HG03469 (cell line): ENCODE measurements around the gene TUBA8.
"Not testable (repeated sequence)": the region's sequence is repeated elsewhere in the genome, so short reads cannot be mapped to it uniquely, and the experiment has no call there.

Experiments
- ATAC-seq: cut with Tn5 transposase; IDR thresholded peaks from one replicate; pipeline ENCODE4 v1.9.1; 2021; ENCODE audit warnings: mild to moderate bottlenecking, moderate library complexity, moderate number of reproducible peaks; ENCODE audit not compliant: unreplicated experiment

Gene TUBA8

DNA sequence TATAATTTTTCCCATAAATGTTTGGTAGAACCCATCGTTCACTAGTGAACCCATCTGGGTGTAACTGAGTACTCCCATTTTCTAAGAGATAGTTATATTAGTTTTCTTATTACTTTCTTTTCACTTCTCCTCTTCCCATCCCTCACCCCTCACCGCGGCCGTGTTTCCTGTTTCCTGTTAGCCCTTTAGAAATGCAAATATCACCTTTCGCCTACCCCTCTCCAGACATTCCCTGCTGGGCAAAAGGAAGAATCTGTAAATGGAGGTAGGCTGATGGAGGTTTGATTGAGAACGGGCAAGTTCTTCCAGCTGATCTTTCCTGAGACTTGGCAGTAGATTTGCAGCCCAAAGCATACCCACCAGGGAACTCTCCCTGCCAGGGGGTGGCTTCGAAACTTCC, 54.7 kb downstream of the TUBA8 start:
- not testable (repeated sequence) for ATAC-seq

GRCh38 chr22:18170284-18170683, 59.7 kb downstream of the TUBA8 start:
- not testable (repeated sequence) for ATAC-seq

- ATAC-seq, result not testable (repeated sequence)
Measured at GRCh38 chr22:18172203-18172602, 61.6 kb downstream of the TUBA8 start.

- not testable (repeated sequence) for ATAC-seq
Measured at GRCh38 chr22:18172776-18173175, 62.2 kb downstream of the TUBA8 start.

DNA sequence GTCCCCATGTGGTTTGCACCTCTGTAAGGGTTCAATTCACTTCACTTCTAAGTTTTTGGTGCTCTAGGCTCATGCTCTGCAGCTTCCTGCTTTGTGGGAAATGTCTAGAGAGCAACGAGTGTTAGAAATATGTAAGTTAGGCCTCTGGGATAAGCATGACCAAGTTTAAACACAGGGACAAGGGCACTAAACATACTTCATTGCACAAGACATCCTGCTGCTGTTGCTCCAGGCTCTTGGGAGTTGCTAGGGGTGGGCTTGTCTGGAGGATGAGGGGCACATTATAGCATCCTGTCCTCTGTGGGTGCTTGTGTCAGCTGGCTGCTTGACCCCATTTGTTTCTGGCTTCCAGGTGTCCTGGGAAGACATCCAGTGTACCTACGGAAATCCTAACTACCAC, 62.8 kb downstream of the TUBA8 start:
- not testable (repeated sequence) for ATAC-seq
